Measurements from ENCODE around the gene MYBPC1. TPM values are rescaled to one million over a fixed set of nuclear protein-coding genes. Genes with fewer than 3 reads are reported as not detected.

MYBPC1 gene
- total RNA-seq, 1 donor from 2014 or later = not detected

- Histone ChIP-seq H3K27ac (peak within 1 kb of the TSS; percentile 92), H3K9me3 (no peaks in the 10 kb centered on the region), H3K36me3 (no peaks in the 10 kb centered on the region), H3K27me3 (no peaks in the 10 kb centered on the region), H3K4me1 (peaks cover 24% of the 10 kb centered on the region), H3K4me3 (peak within 1 kb of the TSS; percentile 92)
- intact Hi-C loops (cut with DNase I) = no loop called here
- DNase-seq = peak; percentile 88
- ATAC-seq = peak; percentile 83
- TF ChIP-seq, protein P1, sequence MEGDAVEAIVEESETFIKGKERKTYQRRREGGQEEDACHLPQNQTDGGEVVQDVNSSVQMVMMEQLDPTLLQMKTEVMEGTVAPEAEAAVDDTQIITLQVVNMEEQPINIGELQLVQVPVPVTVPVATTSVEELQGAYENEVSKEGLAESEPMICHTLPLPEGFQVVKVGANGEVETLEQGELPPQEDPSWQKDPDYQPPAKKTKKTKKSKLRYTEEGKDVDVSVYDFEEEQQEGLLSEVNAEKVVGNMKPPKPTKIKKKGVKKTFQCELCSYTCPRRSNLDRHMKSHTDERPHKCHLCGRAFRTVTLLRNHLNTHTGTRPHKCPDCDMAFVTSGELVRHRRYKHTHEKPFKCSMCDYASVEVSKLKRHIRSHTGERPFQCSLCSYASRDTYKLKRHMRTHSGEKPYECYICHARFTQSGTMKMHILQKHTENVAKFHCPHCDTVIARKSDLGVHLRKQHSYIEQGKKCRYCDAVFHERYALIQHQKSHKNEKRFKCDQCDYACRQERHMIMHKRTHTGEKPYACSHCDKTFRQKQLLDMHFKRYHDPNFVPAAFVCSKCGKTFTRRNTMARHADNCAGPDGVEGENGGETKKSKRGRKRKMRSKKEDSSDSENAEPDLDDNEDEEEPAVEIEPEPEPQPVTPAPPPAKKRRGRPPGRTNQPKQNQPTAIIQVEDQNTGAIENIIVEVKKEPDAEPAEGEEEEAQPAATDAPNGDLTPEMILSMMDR (IDR thresholded peaks at IDR 0.05) = no peak
These were observed 102.6 kb downstream of the MYBPC1 start, which contains the start of gene CHPT1 for GRCh38 chr12:101697197-101697929. CHPT1 (plus strand) TSS chr12:101697640; CDS start chr12:101697862, 222 bp downstream.

DNA sequence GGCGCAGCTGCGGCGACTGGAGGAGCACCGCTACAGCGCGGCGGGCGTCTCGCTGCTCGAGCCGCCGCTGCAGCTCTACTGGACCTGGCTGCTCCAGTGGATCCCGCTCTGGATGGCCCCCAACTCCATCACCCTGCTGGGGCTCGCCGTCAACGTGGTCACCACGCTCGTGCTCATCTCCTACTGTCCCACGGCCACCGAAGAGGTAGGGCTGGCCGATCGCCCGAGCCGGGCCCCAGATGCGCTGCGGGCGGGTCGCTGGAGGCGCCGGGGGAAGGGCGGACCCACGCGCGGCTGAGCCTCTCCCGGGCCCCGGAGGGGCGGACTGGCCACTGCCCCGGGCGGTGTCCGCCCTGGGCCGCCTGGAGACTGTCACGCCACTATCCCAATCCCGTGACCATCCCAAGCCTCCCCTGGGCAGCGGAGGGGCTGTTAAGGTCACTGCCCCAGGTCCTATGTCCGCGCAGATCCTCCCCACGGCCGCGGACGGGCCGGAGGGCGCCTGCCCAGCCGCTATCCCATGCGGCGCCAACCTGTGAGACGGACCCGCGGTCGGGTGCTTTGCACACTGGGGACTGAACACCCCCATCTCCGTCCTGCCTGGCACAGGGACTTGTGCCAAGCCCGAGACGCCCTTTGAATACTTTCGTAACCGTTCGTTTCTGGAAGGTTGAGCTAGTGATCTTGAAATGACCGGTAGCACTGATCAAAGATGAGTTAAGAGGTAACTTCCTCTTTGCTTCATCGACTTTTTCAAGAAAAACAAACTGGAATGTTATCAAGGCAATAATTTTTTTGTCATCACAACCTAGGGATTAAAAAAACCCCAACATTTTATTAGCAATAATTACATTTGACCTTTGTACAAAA lies 103.4 kb downstream of the MYBPC1 start:
- TF ChIP-seq, protein P1 (IDR thresholded peaks at IDR 0.05) = no peak
- peaks cover 25% of the 10 kb centered on the region for H3K4me1 ChIP-seq
- H3K27me3 ChIP-seq = no peaks in the 10 kb centered on the region
- H3K27ac ChIP-seq = peak overlapping the region; percentile 92
- ATAC-seq (peak; percentile 75), DNase-seq (peak; percentile 80)
- H3K9me3 ChIP-seq = no peaks in the 10 kb centered on the region
- peak overlapping the region; percentile 92 for H3K4me3 ChIP-seq
- H3K36me3 ChIP-seq = no peaks in the 10 kb centered on the region
- intact Hi-C loops (cut with DNase I) = no loop called here

DNA sequence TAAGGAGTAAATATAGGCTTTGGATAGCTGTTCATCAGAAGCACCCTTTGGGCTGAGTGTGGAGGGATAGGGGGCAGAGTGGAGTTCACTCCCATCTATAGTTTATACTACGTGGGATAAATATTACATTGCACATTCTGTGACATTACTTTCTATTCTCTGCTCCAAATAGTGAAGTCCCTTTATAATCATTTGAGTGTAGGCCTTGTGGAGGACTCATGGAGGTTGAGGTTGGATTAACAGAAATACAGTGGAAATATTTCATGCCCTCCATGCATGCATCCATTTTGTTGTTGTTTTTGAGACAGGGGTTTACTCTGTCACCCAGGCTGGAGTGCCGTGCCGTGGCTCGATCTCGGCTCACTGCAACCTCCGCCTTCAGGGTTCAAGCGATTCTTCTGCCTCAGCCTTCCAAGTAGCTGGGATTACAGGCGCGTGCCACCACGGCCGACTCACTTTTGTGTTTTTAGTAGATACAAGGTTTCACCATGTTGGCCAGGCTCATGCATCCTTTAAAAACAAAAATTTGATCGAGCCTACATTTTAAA lies 104.1 kb downstream of the MYBPC1 start:
- intact Hi-C loops (cut with DNase I) = no loop called here
- no peak for DNase-seq
- TF ChIP-seq, protein P1 (IDR thresholded peaks at IDR 0.05) = no peak
- H3K9me3 ChIP-seq = no peaks in the 10 kb centered on the region
- ATAC-seq = no peak
- H3K27ac ChIP-seq = peak overlapping the region; percentile 92
- peaks cover 25% of the 10 kb centered on the region for H3K4me1 ChIP-seq
- no peaks in the 10 kb centered on the region for H3K36me3 ChIP-seq
- peak overlapping the region; percentile 92 for H3K4me3 ChIP-seq
- no peaks in the 10 kb centered on the region for H3K27me3 ChIP-seq

- no peak for ATAC-seq
- TF ChIP-seq, protein P1 (IDR thresholded peaks at IDR 0.05) = no peak
- H3K9me3 ChIP-seq = no peaks in the 10 kb centered on the region
- H3K4me3 ChIP-seq = no peak overlapping the region
- intact Hi-C loops (cut with DNase I) = no loop called here
- H3K36me3 ChIP-seq = no peaks in the 10 kb centered on the region
- no peak for DNase-seq
- H3K27ac ChIP-seq = no peak overlapping the region
- H3K4me1 ChIP-seq = peaks cover 25% of the 10 kb centered on the region
- no peaks in the 10 kb centered on the region for H3K27me3 ChIP-seq
These were observed 105.6 kb downstream of the MYBPC1 start for GRCh38 chr12:101700299-101700820.

GRCh38 chr12:101703487-101703886 lies 108.7 kb downstream of the MYBPC1 start:
- intact Hi-C loops (cut with DNase I) = no loop called here
- TF ChIP-seq, protein P1 (IDR thresholded peaks at IDR 0.05) = no peak
- DNase-seq = no peak
- Histone ChIP-seq H3K4me3 (no peak overlapping the region), H3K36me3 (no peaks in the 10 kb centered on the region), H3K9me3 (no peaks in the 10 kb centered on the region), H3K27ac (no peak overlapping the region), H3K4me1 (peaks cover 18% of the 10 kb centered on the region), H3K27me3 (no peaks in the 10 kb centered on the region)
- ATAC-seq = no peak
